Uterus (tissue), 2 donors: Measurements from ENCODE around the gene SCAI.

Experiments used
- POLR2A ChIP-seq, 2 donors: fragments of 450-650 bp; IDR thresholded peaks; one replicate each; pipeline ENCODE4 v1.6.1; 2016; ENCODE audit warnings: antibody characterized with exemption in 2 of 2, mild to moderate bottlenecking in 1 of 2, moderate library complexity in 1 of 2
- TF ChIP-seq, protein P1 (sequence below), 4 experiments: fragments of 200-600 bp in 2 of 4; fragments of 450-650 bp in 2 of 4; sonication (generic) in 2 of 4; IDR thresholded peaks; one replicate each; pipeline ENCODE4 v1.5.1; 2016 to 2019; ENCODE audit warnings: antibody characterized with exemption in 4 of 4, mild to moderate bottlenecking in 2 of 4, moderate library complexity in 1 of 4

DNA sequence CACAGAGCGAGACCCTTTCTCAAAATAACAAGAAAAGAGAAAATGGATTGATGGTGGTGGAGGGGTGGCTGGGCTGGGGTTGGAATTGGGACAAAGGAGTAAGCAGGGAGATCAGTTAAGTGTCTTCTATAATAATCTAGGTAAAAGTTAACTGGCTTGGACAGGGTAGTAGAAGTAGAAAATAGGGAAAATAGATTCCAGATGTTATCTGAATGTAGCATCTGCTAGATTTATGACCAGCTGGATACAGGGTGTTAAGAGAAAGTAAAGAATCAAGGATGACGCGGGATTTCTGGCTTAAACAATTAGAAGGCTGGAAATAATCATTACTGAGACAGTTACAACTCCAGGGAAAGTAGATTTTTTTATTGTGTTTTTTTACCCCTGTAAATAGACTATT, 33.3 kb upstream of the SCAI start:
- TF ChIP-seq, protein P1, sequence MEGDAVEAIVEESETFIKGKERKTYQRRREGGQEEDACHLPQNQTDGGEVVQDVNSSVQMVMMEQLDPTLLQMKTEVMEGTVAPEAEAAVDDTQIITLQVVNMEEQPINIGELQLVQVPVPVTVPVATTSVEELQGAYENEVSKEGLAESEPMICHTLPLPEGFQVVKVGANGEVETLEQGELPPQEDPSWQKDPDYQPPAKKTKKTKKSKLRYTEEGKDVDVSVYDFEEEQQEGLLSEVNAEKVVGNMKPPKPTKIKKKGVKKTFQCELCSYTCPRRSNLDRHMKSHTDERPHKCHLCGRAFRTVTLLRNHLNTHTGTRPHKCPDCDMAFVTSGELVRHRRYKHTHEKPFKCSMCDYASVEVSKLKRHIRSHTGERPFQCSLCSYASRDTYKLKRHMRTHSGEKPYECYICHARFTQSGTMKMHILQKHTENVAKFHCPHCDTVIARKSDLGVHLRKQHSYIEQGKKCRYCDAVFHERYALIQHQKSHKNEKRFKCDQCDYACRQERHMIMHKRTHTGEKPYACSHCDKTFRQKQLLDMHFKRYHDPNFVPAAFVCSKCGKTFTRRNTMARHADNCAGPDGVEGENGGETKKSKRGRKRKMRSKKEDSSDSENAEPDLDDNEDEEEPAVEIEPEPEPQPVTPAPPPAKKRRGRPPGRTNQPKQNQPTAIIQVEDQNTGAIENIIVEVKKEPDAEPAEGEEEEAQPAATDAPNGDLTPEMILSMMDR (IDR thresholded peaks at IDR 0.05) = no peak
- TF ChIP-seq POLR2A (IDR thresholded peaks at IDR 0.05) = no peak
